GM12878 (cell line): ENCODE data around the gene TJP1. TPM values are rescaled to one million over a fixed set of nuclear protein-coding genes. Genes with fewer than 3 reads are reported as not detected.

Experiments
- ATAC-seq: fragments of 200-7000 bp; cut with Tn5 transposase; 3 replicates; pipeline ENCODE4 v1.9.1; 2020; ENCODE audit warnings: mild to moderate bottlenecking, moderate library complexity
- BruUV-seq: library from RNA; stranded (reverse); fragments of 400-500 nt; replicated peaks from 2 replicates; lab custom pipeline; 2021; lab: Mats Ljungman, UMichigan
- CTCF ChIA-PET: fragments of 300-600 bp; sonication (Branson Sonifier 250); formaldehyde crosslinking; extraction: SDS; loops from one replicate; lab custom pipeline; 2021; ENCODE audit warnings: inconsistent platforms; lab: Yijun Ruan, JAX
- POLR2A ChIA-PET: fragments of 350-600 bp; formaldehyde crosslinking; extraction: SDS; loops from one replicate; lab custom pipeline; 2021; ENCODE audit warnings: inconsistent platforms; lab: Charles Lee
- RAD21 ChIA-PET: fragments of 300-600 bp; sonication (Branson Sonifier 250); formaldehyde crosslinking; loops from one replicate; lab custom pipeline; 2023; ENCODE audit warnings: antibody characterized with exemption; ENCODE audit not compliant: unreplicated experiment; lab: Charles Lee
- SMC1A ChIA-PET: fragments of 300-600 bp; sonication (Branson Sonifier 250); formaldehyde crosslinking; loops from one replicate; lab custom pipeline; 2023; ENCODE audit not compliant: unreplicated experiment, uncharacterized antibody; lab: Charles Lee
- DNase-seq: peaks from one replicate; pipeline ENCODE4 v3.0.0-alpha.2; 2011; ENCODE audit warnings: low read depth, low spot score
- FAIRE-seq: peaks from 3 replicates; lab custom pipeline; 2011; peaks lifted over from hg19 to GRCh38; lab: Jason Lieb, UNC
- H2AFZ ChIP-seq: 2 replicates; pipeline ENCODE4 v1.6.0; 2011; ENCODE audit warnings: low read depth, low read length, control low read depth; ENCODE audit not compliant: control insufficient read depth
- H3K27ac ChIP-seq: 2 replicates; pipeline ENCODE4 v1.5.1; 2011; ENCODE audit warnings: control low read depth; ENCODE audit not compliant: control insufficient read depth, insufficient read depth
- H3K27me3 ChIP-seq, 2 experiments: replicated peaks in 1 of 2; 2 replicates each; pipeline versions ENCODE4 v1.6.0 to v1.6.1; 2011; ENCODE audit warnings: low read length in 1 of 2; ENCODE audit not compliant: control insufficient read depth in 2 of 2, insufficient read depth in 2 of 2
- H3K36me3 ChIP-seq, 2 experiments: 2 replicates each; pipeline ENCODE4 v1.5.1; 2011; ENCODE audit warnings: low read length in 1 of 2; ENCODE audit not compliant: control insufficient read depth in 2 of 2, insufficient read depth in 2 of 2
- H3K4me1 ChIP-seq: 2 replicates; pipeline ENCODE4 v1.6.1; 2011; ENCODE audit warnings: mild to moderate bottlenecking, low read length, moderate library complexity, mixed read lengths; ENCODE audit not compliant: control insufficient read depth, insufficient read depth
- H3K4me2 ChIP-seq: 2 replicates; pipeline ENCODE4 v1.6.0; 2011; ENCODE audit warnings: control low read depth; ENCODE audit not compliant: control insufficient read depth, insufficient read depth
- H3K4me3 ChIP-seq: fragments of 200-600 bp; sonication (generic); 2 replicates; pipeline ENCODE4 v1.5.1; 2016
- H3K79me2 ChIP-seq: 2 replicates; pipeline ENCODE4 v1.6.0; 2011; ENCODE audit warnings: low read length; ENCODE audit not compliant: control insufficient read depth, insufficient read depth
- H3K9ac ChIP-seq: 2 replicates; pipeline ENCODE4 v1.8.0; 2011; ENCODE audit warnings: low read length, control low read depth, mixed read lengths; ENCODE audit not compliant: control insufficient read depth, insufficient read depth
- H3K9me3 ChIP-seq: replicated peaks from 3 replicates; pipeline ENCODE4 v1.5.1; 2011; ENCODE audit warnings: mild to moderate bottlenecking, low read length; ENCODE audit not compliant: control insufficient read depth, insufficient read depth
- H4K20me1 ChIP-seq: 2 replicates; pipeline ENCODE4 v1.6.0; 2011; ENCODE audit not compliant: control insufficient read depth, insufficient read depth
- CBX3 ChIP-seq: fragments of 200-600 bp; sonication (generic); IDR thresholded peaks from 2 replicates; pipeline ENCODE4 v1.6.1; 2016; ENCODE audit warnings: low read depth, borderline replicate concordance
- IRF3 ChIP-seq: fragments of 450-650 bp; IDR thresholded peaks from 2 replicates; pipeline ENCODE4 v1.6.1; 2014; ENCODE audit warnings: mild to moderate bottlenecking
- MEF2B ChIP-seq: fragments of 450-650 bp; IDR thresholded peaks from 2 replicates; pipeline ENCODE4 v1.6.1; 2018; ENCODE audit warnings: mild to moderate bottlenecking, moderate library complexity; ENCODE audit not compliant: partially characterized antibody, poor library complexity, severe bottlenecking
- NFXL1 ChIP-seq: fragments of 450-650 bp; IDR thresholded peaks from 2 replicates; pipeline ENCODE4 v1.6.1; 2017; ENCODE audit warnings: antibody characterized with exemption, mild to moderate bottlenecking, borderline replicate concordance
- SMAD5 ChIP-seq: IDR thresholded peaks from 2 replicates; pipeline ENCODE4 v1.6.1; 2016; ENCODE audit warnings: antibody characterized with exemption, low read depth
- STAT3 ChIP-seq: IDR thresholded peaks from 2 replicates; pipeline ENCODE4 v1.6.1; 2011; ENCODE audit warnings: low read depth, low read length, improper control_type of control experiment
- TARDBP ChIP-seq: IDR thresholded peaks from 2 replicates; pipeline ENCODE4 v1.6.1; 2016; ENCODE audit warnings: borderline replicate concordance
- TCF12 ChIP-seq: IDR thresholded peaks from 2 replicates; pipeline ENCODE4 v1.6.1; 2011; ENCODE audit warnings: low read depth, mild to moderate bottlenecking, low read length
- USF1 ChIP-seq: IDR thresholded peaks from 2 replicates; pipeline ENCODE4 v1.6.1; 2011; ENCODE audit warnings: borderline replicate concordance, low read depth, mild to moderate bottlenecking, moderate library complexity, mixed read lengths, low read length; ENCODE audit not compliant: insufficient read depth; ENCODE audit errors: extremely low read length
- USF2 ChIP-seq: IDR thresholded peaks from 2 replicates; pipeline ENCODE4 v1.6.1; 2011; ENCODE audit warnings: low read depth, low read length, improper control_type of control experiment, borderline replicate concordance
- YBX1 ChIP-seq: fragments of 450-650 bp; IDR thresholded peaks from 2 replicates; pipeline ENCODE4 v1.6.1; 2016; ENCODE audit warnings: antibody characterized with exemption
- ZSCAN29 ChIP-seq: fragments of 450-650 bp; IDR thresholded peaks from 2 replicates; pipeline ENCODE4 v1.6.1; 2017; ENCODE audit warnings: mild to moderate bottlenecking, moderate library complexity
- WGBS: methylation state at CpG from one replicate; pipeline ENCODE4 v1.1.6; 2016; ENCODE audit warnings: low lambda C conversion rate; ENCODE audit not compliant: insufficient replicate concordance, insufficient coverage; ENCODE audit errors: missing lambda C conversion rate; 5-methylcytosine and 5-hydroxymethylcytosine counted together
- in situ Hi-C: fragments of 300-500 bp; cut with MboI; formaldehyde crosslinking; loops from 9 replicates; pipeline ENCODE4 v1.14.3; 2018; ENCODE audit warnings: mixed read lengths
- intact Hi-C: fragments of 100-400 bp; cut with micrococcal nuclease; formaldehyde crosslinking; loops from one replicate; pipeline ENCODE4 v1.14.2; 2022; ENCODE audit not compliant: unreplicated experiment
- polyA plus RNA-seq, 11 experiments: library from polyadenylated mRNA; depleted of rRNA in 4 of 11; unstranded in 6 of 11; stranded (reverse) in 5 of 11; fragments of >200 nt; fragmentation: Nextera tagmentation in 4 of 11; fragmentation: Illumina TruSeq in 1 of 11; extraction: Ambion mirVana in 4 of 11; extraction: Trizol in 1 of 11; gene quantifications; 1 replicate in 1 of 11; 2 replicates in 10 of 11; pipeline versions ENCODE4 v1.2.1 to v1.2.3, GENCODE V29; 2011 to 2016; ENCODE audit warnings: inconsistent platforms in 2 of 11, missing spikeins in 2 of 11, low read depth in 1 of 11
- total RNA-seq, 4 experiments: library from RNA; depleted of rRNA in 3 of 4; stranded (reverse); fragments of >200 nt in 3 of 4; fragmentation: Illumina TruSeq in 1 of 4; extraction: Trizol in 1 of 4; gene quantifications; 2 replicates each; pipeline versions ENCODE4 v1.2.1 to v1.2.3, GENCODE V29; 2013 to 2021

The TJP1 gene
- total and polyA plus RNA-seq, 10 of the 15 experiments (the other 5 are each of a cell fraction or from before 2014, with no cell fraction given), result 0.01 to 0.49 (median 0.08) TPM; not detected in 7

- CTCF ChIA-PET, result no interaction called here
- FAIRE-seq (no peak), ATAC-seq (no peak), DNase-seq (no peak)
- Histone ChIP-seq H3K27ac (no peak overlapping the region), H4K20me1 (no peaks in the 10 kb centered on the region), H2AFZ (no peak overlapping the region), H3K36me3 (no peaks in the 10 kb centered on the region), H3K79me2 (no peaks in the 10 kb centered on the region), H3K4me2 (no peak overlapping the region), H3K27me3 (no peaks in the 10 kb centered on the region), H3K9ac (no peak overlapping the region), H3K4me1 (no peaks in the 10 kb centered on the region), H3K9me3 (no peaks in the 10 kb centered on the region; the same call in 2 of the 3 replicates), H3K4me3 (no peak overlapping the region)
- intact Hi-C loops (no loop called here), in situ Hi-C loops (no loop called here)
- TF ChIP-seq STAT3 (no peak), MEF2B (no peak), YBX1 (no peak), TARDBP (no peak), IRF3 (no peak), SMAD5 (no peak), ZSCAN29 (no peak), TCF12 (no peak), USF2 (no peak), USF1 (no peak), NFXL1 (no peak), CBX3 (no peak)
- RAD21 ChIA-PET, result no interaction called here
- SMC1A ChIA-PET, result no interaction called here
- no TSS peak for BruUV-seq
- WGBS, result 22% methylated on average over 8 of the region's 8 CpGs
- POLR2A ChIA-PET, result no interaction called here
These were observed 135.6 kb downstream of the TJP1 start for GRCh38 chr15:29686445-29687203.
